MV-4-11 (cell line): ENCODE data around the gene ASPG.

Experiments
- DNase-seq: peaks from one replicate; lab custom pipeline; 2025; lab: John Stamatoyannopoulos, UW

Gene ASPG

GRCh38 chr14:104085032-104085888 is at the start of gene ASPG:
Gene ASPG (plus strand): TSS chr14:104085700. CDS start chr14:104085771, 71 bp downstream.
- no peak for DNase-seq

GRCh38 chr14:104036212-104036611 is 49.3 kb upstream of the ASPG start:
- no peak for DNase-seq

GRCh38 chr14:104037074-104037473 is 48.4 kb upstream of the ASPG start:
- no peak for DNase-seq

GRCh38 chr14:104037903-104038302 is 47.6 kb upstream of the ASPG start:
- no peak for DNase-seq

GRCh38 chr14:104039214-104039613 is 46.3 kb upstream of the ASPG start:
- DNase-seq, result no peak

GRCh38 chr14:104040539-104040938 is 45.0 kb upstream of the ASPG start:
- no peak for DNase-seq

- no peak for DNase-seq
Measured at GRCh38 chr14:104041430-104042104, 43.9 kb upstream of the ASPG start.

- DNase-seq, result no peak
Measured at GRCh38 chr14:104044016-104044415, 41.5 kb upstream of the ASPG start.

- DNase-seq, result no peak
Measured at GRCh38 chr14:104047761-104048160, 37.7 kb upstream of the ASPG start.

GRCh38 chr14:104048758-104049507 is 36.6 kb upstream of the ASPG start:
- no peak for DNase-seq

GRCh38 chr14:104049576-104050240 is 35.8 kb upstream of the ASPG start:
- DNase-seq, result no peak

- no peak for DNase-seq
Measured at GRCh38 chr14:104051092-104051813, 34.2 kb upstream of the ASPG start.

GRCh38 chr14:104054222-104054905 is 31.1 kb upstream of the ASPG start:
- DNase-seq, result no peak

- DNase-seq, result no peak
Measured at GRCh38 chr14:104062281-104062680, 23.2 kb upstream of the ASPG start.

- DNase-seq, result no peak
Measured at GRCh38 chr14:104064003-104064402, 21.5 kb upstream of the ASPG start.

GRCh38 chr14:104066279-104066678 is 19.2 kb upstream of the ASPG start:
- DNase-seq, result no peak

GRCh38 chr14:104066719-104067295 is 18.7 kb upstream of the ASPG start:
- DNase-seq, result no peak

GRCh38 chr14:104069541-104069940 is 16.0 kb upstream of the ASPG start:
- DNase-seq, result no peak

- no peak for DNase-seq
Measured at GRCh38 chr14:104072586-104072985, 12.9 kb upstream of the ASPG start.

GRCh38 chr14:104073764-104074163 is 11.7 kb upstream of the ASPG start:
- no peak for DNase-seq
